Stimulated activated CD4-positive, alpha-beta T cell treated with anti-CD3 and anti-CD28 coated beads, Interleukin-1b, Interleukin-23, amount 100 ng/mL, for 1 hour (primary cell): ENCODE measurements around the gene MAGI1.

ENCODE experiments used
- DNase-seq, 2 donors: peaks; one replicate each; pipeline ENCODE4 v3.0.0-alpha.2; 2020; ENCODE audit warnings: low read depth in 2 of 2

Gene MAGI1

DNA sequence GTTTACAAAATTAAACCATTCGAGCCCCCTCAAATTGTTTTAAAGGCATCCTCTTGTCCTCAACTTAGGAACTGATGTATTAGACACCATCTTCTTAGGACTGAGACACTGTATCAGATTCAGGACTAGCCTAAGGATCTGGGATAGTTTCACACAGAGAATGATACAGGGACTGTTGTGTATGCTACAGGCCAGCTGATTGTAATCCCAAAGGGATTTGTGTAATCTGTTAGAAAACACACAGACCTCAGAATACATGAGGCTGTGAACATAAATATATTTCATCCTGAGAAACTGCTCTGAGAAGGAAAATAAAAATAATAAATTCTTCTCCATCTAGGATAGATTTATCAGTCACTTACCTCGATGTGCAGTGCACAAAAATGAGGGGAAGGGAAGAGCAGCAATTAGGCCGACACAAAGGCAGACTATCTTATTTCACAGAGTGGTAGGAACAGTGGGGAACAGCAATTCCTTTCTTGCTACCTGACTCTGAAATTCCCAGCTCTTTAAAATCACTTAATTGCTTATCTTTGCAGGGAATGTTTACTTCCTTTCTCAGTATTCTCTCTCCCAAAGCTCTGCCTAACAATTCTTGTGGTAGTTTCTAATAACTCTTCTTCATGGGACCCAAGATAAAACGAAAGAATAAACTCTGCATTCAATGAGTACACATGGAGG lies 322.5 kb downstream of the MAGI1 start:
- DNase-seq = no peak

DNA sequence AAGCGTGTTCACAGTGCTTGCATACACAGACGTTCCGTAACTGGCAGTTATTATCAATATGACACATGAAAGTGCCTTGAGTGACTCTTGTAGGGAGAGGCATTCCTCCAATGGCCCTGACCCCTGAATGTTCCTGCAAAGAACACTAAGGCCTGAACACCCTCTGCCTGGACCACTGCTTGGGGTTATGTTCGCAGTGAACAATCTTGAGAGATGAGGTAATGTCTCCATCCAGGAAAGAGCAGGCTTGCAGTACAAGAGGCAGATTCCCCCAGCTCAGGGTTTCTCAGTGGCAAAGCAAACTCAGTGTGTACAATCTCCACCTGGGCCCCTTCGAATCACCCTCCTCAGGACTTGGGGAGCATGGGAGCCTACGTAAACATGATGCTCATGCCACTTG lies 324.6 kb downstream of the MAGI1 start:
- DNase-seq = no peak

DNA sequence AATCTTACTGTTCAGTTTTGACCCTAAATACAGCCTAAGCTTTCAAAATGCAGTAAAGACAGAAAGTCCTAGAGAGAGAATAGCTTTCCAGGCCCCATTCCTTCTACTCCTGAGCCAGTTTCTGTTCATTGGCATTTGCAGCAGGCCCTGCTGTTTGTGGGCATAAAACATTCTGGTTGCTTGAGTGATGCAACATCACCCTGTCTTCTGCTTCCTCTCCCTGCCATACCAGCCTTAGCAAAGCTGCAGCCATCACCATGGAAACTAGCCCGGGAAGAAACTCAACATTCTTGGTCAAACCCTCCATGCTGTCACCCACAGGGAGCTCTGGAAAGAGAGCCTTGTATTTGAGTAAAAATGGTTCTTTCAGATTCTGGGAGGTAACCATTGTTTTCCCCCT lies 325.7 kb downstream of the MAGI1 start:
- DNase-seq = no peak

DNA sequence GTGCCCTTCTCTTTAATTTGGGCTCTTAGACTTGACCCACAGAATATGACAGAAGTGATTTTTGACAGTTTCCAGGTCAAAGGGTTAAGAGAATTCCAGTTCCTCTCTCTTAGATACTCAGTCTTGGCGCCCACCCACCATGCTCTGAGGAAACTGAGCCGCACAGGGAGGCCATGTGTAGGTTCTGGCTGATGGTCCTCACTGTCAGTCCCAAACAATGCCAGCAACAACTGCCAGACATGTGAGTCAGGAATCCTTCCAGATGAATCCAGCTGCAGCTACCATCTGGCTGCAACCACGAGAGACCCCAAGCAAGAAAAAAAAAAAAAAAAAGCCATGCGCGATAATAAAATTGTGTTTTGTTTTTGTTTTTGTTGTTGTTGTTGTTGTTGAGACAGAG lies 326.6 kb downstream of the MAGI1 start:
- DNase-seq = no peak

DNA sequence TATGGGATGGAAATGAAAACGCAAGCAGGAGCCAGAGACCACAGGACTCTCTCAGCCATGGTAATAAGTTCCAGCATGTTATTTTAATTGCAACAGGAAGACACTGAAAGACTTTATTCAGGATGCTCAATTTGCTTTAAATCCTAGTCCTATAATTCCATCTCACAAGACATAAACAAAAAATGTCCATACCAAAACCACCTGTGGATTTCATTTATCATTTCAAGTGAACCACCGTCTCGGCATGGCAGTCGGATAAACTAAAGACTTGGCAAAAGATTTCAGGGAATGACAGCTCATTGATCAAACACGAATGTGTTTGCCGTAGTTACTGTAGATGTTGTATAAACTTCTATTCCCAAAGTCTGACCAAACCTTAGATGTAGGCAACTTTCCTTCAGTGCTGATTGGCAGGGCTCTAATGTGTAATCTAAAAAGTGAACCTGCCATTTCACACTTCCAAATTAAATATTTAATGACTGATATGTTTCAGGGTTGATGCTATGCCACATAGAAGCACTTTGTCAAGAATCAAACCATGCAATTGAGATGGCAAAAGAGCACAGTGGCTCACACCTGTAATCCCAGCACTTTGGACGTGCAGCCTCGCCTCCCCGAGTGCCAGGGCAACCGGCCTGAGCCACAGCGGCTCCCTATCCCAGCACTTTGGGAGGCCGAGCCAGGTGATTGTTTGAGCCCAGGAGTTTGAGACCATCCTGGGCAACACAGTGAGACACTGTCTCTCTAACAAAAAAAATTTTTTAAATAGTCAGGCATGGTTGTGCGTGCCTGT lies 331.7 kb downstream of the MAGI1 start:
- no peak for DNase-seq

DNA sequence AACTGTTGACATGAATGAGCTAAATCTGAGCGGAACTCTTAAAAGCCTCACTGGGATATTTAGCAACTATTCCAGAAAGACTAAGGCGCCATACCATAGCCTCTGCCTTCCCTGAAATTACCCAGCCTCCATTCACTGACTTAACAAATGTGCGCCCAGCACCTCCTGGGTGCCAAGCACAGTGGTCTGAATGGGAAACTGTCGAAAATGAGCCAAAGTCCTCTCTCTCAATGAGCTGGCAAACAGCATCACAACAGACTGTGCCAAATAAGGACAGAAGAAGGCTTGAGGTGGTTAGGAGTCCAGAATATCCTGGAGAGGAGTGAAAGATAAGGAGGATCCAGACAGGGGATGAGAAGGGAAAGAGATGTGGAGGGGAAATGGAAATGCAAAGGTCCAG lies 332.4 kb downstream of the MAGI1 start:
- no peak for DNase-seq

DNA sequence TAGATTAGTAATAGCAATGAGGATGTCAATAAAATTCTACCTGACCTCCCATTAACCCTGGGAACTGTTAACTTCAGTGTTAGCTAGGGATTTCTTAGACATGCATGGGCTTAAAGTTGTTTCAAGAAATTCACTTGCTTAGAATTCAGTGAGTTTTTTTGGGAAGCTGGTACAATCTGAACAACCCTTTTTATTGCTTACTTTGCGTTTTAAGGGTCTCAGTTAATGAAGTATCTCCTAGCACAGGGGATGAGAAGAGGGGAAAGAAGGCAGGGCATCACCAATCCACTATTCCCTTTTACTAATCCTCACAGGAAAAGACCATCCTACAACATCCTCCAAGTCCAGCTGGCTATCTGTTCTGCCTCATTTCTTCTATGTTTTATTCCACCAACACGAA lies 334.9 kb downstream of the MAGI1 start:
- DNase-seq = no peak

DNA sequence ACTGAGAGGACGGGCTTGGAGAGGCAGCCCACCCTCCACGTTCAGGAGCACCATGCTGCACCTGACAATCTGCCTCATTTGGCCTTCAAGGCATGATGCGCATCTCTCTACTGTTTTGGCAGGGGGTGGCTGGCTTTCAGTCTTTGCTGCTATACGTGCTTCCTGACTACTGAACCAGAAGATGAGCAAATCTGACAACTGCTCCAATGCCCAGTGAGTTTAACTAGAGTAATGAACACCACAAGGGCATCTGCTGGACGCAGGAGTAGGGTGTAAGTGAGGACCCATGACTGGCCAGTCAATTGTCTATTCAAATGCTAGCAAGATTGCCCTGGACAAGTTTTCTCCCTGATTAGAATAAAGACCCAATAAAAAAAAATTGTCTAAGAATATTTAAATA lies 335.7 kb downstream of the MAGI1 start:
- no peak for DNase-seq

DNA sequence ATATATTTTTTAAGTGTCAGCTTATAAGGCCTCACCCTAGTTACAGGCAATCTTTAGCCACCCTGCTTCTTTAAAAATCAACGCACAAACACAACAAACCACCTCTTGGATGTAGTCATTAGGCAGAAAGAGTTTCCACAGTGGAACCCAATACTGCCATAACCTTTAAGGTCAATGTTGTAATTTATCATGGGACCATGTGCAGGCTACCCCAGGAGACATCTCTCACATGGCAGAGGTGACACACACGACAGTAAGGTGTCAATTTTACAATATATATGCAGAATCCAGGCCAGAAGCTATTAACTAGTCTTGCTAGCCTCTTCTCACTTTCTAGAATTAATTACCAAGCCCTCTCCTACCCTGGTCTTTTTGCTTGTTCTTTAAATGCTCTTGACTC lies 336.5 kb downstream of the MAGI1 start:
- no peak for DNase-seq

DNA sequence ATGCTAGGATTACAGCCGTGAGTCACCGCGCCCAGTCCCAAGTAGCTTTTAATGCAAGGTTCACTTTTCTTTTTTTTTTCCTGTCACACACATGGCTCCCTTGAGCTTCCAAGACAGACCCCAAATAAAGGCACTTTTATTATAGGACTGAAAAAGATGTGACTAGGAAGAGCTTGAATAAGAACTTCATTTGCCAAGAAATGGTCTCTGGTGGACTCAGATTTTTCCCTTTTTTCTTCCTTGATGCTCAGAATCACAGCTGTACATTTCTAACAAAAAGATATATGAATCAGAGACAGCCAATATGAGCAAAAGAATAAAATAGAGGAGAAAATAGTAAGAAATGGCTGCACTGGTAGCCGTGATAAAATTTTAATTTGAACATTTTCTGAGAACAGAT lies 337.2 kb downstream of the MAGI1 start:
- no peak for DNase-seq

DNA sequence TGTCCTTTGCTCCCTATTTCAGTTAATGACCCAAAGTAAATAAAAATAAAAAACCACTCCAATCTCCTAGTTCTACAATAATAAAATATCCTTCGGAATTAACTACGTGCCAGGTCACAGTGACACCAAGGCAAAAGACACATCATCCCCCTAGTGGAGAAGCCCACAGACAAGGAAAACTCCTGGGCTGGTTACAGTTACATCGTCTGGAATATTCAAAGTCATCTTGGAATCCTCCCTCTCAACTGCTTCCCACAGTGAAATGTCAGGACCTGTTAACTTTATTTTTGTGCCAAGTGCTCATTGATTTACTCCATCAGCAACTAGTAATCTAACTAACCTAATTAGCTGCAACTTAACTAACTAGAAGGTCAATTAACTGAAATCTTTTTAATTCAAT lies 349.3 kb downstream of the MAGI1 start:
- DNase-seq = no peak

DNA sequence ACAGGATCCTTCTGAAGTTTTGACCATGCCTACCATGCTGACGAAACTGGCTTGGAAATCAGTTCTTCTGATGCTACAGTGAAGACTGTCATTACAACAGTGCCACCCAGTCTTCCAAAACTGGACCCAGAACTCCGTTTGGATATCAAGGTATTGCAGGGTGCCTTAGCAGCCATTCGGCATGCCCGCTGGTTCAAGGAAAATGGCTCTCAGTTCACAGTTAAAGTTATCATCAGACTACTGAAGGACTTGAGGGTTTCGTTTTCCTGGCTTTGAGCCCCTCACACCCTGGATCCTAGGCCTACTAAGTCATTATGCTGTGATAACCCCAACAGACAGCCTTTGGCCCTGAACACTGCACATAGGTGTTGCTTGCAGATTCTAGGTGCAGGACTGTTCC lies 351.0 kb downstream of the MAGI1 start:
- DNase-seq = no peak

DNA sequence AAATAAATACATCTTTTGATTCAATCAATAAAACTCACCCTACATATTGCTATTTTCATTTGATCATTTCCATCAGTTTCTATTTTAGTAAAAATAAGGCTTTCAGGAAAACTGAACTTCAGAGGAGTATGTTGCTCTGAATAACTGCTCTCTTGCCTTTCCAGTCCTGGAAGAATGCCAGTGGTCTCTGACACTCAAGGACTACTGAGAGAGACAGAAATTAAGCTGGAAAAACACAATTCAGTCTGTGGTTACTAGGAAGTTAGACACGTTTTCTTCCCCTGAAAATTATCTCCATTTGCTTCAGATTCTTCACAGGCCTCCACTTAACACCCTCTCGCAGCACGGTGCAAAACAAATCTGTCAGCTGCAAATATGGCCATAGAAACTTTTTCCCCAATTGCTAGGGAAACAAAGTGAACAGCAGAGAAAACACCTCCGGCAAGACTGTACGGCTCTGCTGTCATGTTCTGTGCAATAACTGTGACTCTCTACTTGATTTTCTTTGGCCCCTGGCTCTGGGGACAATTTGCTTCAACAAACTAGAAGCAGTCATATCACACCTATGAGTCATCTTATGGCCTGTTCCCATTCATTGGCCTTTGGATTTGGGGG lies 353.0 kb downstream of the MAGI1 start:
- no peak for DNase-seq

DNA sequence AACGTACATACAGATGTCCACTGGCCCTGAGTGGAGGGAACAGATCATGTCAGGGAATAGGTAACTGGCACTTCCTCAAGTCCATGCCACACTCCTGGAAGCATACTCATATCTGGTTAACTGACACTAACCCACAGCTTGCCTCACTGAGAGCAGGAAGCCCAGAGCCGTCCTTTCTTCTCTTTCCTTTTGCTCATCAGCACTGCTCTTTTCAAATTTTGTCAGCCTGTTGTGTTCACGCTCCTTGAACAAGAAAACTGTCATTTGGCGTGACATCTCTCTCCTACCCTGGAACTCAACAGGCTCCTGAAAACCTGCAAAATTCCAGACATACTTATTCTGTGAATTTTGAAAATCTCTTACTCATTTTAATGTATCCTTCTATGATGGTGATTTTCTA lies 360.2 kb downstream of the MAGI1 start:
- DNase-seq = no peak

DNA sequence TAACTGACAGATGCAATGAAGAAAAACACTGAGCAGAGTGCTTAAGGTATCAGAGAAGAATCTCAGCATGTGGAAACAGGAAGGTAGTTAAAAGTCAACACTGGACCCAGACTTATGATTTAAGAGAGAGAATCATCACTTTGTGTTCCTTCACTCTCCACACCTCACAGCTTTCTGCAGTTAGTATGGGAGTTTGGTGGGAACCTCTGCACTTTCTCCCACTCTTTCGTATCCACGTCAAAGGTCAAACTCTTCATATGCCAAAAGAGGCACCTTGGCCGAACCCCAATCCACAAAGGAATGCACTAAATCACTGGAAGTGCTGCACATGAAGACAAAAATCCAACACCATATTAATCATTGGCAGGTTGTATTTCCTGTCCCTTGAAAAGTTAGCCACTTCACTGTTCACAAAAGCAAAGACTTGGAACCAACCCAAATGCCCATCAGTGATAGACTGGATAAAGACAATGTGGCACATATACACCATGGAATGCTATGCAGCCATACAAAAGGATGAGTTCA lies 361.2 kb downstream of the MAGI1 start:
- no peak for DNase-seq

DNA sequence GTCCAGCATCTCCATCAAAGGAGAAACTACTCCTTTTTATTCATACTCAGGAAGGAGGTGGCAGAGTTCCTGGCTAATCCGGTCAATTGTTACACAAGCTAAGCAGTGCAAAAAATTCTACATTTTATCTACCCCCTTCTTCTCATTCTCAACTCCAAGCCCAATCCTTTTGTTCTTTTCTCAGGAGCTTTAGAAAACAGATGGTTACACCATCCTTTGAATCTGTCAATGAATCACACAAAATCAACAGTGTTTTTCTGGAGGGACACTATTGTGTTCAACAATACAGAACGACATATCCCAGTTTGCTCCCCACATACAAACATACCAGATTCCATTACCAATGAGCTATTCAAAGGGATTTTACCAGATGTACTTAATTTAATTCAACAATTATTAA lies 362.1 kb downstream of the MAGI1 start:
- DNase-seq = no peak

DNA sequence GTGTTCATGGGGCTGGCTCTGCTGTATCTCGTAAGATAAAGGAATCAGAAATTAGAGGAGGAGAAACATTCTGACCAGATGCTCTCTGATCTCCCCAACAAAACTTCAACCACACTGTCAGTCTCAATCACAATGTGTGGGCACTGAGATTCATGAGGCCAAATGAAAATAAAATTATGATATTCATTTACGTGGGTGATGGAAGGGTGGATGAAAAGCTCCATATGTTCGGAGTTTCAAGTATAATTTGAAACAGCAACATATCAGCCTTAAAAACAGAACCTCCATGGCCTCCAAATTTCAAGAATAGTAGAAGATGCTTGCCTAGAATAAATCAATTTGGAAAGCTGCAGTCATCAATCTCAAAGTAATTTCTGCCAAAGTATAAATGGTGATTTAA lies 363.7 kb downstream of the MAGI1 start:
- DNase-seq = no peak

DNA sequence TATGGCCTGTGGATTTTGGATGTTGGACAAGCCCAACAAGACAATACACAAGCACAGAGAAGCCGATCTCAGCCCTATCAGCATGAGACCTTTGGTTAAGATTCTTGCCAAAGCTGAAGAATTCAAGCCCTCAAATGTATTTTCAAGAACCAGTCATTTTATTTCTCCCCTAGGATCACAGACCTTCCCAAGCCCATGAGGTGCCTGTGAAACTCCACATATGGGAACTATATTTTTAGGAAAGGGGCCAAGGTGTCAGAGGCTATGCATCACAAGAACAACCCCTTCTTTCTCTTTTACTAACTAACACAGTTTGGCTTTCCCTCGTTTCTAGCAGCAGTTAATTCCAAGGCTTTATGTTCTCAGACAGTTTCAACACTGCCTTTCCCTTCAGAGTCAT lies 364.5 kb downstream of the MAGI1 start:
- DNase-seq = no peak

DNA sequence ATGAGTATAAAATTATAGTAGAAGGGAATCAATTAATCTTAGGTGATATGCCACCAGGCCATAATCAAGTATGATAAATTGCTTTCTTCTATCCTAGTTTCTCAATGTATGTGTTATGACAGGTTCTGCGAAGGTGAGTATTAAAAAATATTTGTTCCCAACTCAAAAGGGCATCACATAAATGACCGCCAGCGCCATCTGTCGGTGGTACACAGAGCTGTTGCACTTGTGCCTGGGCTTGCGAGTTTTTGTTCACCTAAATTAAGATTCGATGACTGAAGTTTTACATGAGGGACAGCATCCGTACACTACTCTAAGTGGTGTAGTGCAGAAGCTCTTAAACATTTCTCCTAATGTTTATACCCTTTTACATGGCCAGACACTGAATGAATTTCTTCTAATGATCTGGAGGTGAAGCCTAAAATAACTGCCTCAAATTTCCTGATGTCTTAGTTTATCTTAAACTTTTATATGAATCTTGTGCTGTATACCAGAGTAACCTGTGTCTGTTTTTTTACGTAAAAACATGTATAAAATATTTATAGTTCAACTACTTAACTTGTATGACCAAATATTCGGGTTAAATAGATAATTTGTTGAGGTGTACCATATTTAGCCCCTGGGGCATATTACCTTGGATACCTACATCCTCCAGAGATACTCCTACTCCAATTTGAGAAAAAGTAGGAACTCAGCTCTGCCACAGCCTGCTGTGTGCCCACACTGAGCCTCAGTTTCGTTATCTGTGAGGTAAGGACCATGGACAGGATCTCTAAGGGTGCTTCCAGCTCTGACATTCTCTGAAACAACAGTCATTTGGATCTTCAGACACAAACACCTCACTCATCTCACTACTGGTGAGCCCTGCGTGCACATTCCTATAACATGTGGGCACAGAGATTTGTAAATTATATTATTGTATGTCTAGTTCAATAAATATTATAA lies 365.6 kb downstream of the MAGI1 start:
- DNase-seq = no peak

DNA sequence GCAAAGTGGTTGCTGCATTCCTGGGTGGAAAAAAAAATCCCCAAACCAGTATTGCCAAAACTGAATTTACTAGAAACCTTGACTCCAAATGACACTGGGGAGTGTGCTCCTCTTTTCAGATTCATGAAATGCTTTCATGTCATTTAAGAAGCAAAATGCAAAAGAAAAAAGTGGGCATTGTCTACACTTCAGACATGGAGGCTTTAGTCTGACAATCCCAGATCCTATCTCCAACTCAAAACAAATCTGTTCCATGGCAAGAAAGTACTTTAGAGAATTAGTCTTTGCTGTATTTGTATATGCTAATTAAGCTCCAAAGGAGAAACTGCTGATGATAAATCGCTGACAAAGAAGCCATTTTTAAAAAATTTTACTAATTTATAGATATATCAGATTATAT lies 366.7 kb downstream of the MAGI1 start:
- DNase-seq = no peak

DNA sequence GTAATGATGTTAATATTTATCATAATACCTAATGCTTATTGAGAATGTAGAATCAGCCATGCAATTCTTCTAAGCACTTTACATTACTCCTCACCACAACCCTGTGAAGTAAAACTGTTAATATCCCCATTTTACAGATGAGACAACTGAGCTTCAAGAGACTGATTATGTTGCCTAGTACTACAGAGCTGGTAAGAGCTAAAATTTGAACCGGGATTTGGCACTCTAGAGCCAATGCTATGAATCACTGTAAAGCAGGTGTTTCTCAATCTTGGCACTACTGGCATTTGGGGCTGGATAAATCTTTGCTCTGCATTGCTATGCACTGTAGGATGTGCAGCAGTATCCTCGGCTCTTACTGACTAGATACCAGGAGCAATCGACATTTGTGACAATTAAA lies 367.7 kb downstream of the MAGI1 start:
- DNase-seq = no peak
